Duodenal mucosa (tissue), 2 donors: Measurements from ENCODE around the gene TSHB.

Experiments used
- H3K27ac ChIP-seq: one replicate; pipeline ENCODE4 v1.7.0; 2013; ENCODE audit warnings: low read depth, low read length
- H3K27me3 ChIP-seq, 2 donors: one replicate each; pipeline ENCODE4 v1.7.0; 2013; ENCODE audit warnings: low read length in 2 of 2, control low read depth in 1 of 2; ENCODE audit not compliant: insufficient read depth in 2 of 2, control insufficient read depth in 1 of 2
- H3K36me3 ChIP-seq, 2 donors: one replicate each; pipeline ENCODE4 v1.7.0; 2013; ENCODE audit warnings: low read length in 2 of 2, control low read depth in 1 of 2; ENCODE audit not compliant: insufficient read depth in 2 of 2, control insufficient read depth in 1 of 2
- H3K4me1 ChIP-seq, 2 donors: one replicate each; pipeline ENCODE4 v1.7.0; 2013; ENCODE audit warnings: low read length in 2 of 2, control low read depth in 1 of 2; ENCODE audit not compliant: insufficient read depth in 2 of 2, control insufficient read depth in 1 of 2
- H3K4me3 ChIP-seq, 2 donors: one replicate each; pipeline ENCODE4 v1.7.0; 2013; ENCODE audit warnings: low read length in 2 of 2, low read depth in 1 of 2
- H3K9ac ChIP-seq, 2 donors: one replicate each; pipeline ENCODE4 v1.7.0; 2013; ENCODE audit warnings: low read length in 2 of 2, low read depth in 1 of 2
- H3K9me3 ChIP-seq, 2 donors: one replicate each; pipeline ENCODE4 v1.7.0; 2013; ENCODE audit warnings: low read length in 2 of 2, control low read depth in 1 of 2; ENCODE audit not compliant: control insufficient read depth in 1 of 2

The TSHB gene

GRCh38 chr1:115021145-115021544, 8.5 kb upstream of the TSHB start:
- no peak overlapping the region for H3K9ac ChIP-seq
- no peaks in the 10 kb centered on the region for H3K36me3 ChIP-seq
- no peaks in the 10 kb centered on the region for H3K4me1 ChIP-seq
- no peaks in the 10 kb centered on the region for H3K27me3 ChIP-seq
- H3K27ac ChIP-seq: no peak overlapping the region
- no peak overlapping the region for H3K4me3 ChIP-seq
- H3K9me3 ChIP-seq: no peaks in the 10 kb centered on the region

- Histone ChIP-seq H3K27me3 (no peaks in the 10 kb centered on the region), H3K27ac (no peak overlapping the region), H3K9ac (no peak overlapping the region), H3K36me3 (no peaks in the 10 kb centered on the region), H3K9me3 (no peaks in the 10 kb centered on the region), H3K4me3 (no peak overlapping the region), H3K4me1 (no peaks in the 10 kb centered on the region)
Observed at GRCh38 chr1:115023593-115023992, 6.0 kb upstream of the TSHB start.

GRCh38 chr1:115031595-115031994, 2.0 kb downstream of the TSHB start:
- no peak overlapping the region for H3K27ac ChIP-seq
- H3K4me3 ChIP-seq: no peak overlapping the region
- no peaks in the 10 kb centered on the region for H3K36me3 ChIP-seq
- H3K4me1 ChIP-seq: peaks cover 0 to 1% of the 10 kb centered on the region in 2 donors
- no peaks in the 10 kb centered on the region for H3K27me3 ChIP-seq
- H3K9me3 ChIP-seq: no peaks in the 10 kb centered on the region
- no peak overlapping the region for H3K9ac ChIP-seq

GRCh38 chr1:115035652-115036051, 6.0 kb downstream of the TSHB start:
- H3K27ac ChIP-seq: no peak overlapping the region
- H3K4me1 ChIP-seq: peaks cover 0 to 11% of the 10 kb centered on the region in 2 donors
- no peaks in the 10 kb centered on the region for H3K9me3 ChIP-seq

GRCh38 chr1:115036814-115037507, 7.3 kb downstream of the TSHB start:
- H3K36me3 ChIP-seq: no peaks in the 10 kb centered on the region
- peaks cover 0 to 11% of the 10 kb centered on the region in 2 donors for H3K4me1 ChIP-seq
- H3K4me3 ChIP-seq: no peak overlapping the region
- no peaks in the 10 kb centered on the region for H3K9me3 ChIP-seq
- no peak overlapping the region for H3K27ac ChIP-seq
- no peak overlapping the region for H3K9ac ChIP-seq
- no peaks in the 10 kb centered on the region for H3K27me3 ChIP-seq

More at GRCh38 chr1:115035652-115036051, 6.0 kb downstream of the TSHB start:
- Histone ChIP-seq H3K4me3 (no peak overlapping the region), H3K36me3 (no peaks in the 10 kb centered on the region), H3K9ac (no peak overlapping the region), H3K27me3 (no peaks in the 10 kb centered on the region)

- H3K27me3 ChIP-seq: no peaks in the 10 kb centered on the region
Observed at GRCh38 chr1:115040501-115040900, 10.9 kb downstream of the TSHB start.

GRCh38 chr1:115041654-115042053, 12.0 kb downstream of the TSHB start:
- no peak overlapping the region for H3K4me3 ChIP-seq
- no peaks in the 10 kb centered on the region for H3K9me3 ChIP-seq
- H3K27me3 ChIP-seq: no peaks in the 10 kb centered on the region
- H3K27ac ChIP-seq: no peak overlapping the region
- peaks cover 0 to 9% of the 10 kb centered on the region in 2 donors for H3K4me1 ChIP-seq
- no peaks in the 10 kb centered on the region for H3K36me3 ChIP-seq
- no peak overlapping the region for H3K9ac ChIP-seq

More at GRCh38 chr1:115040501-115040900, 10.9 kb downstream of the TSHB start:
- peaks cover 0 to 11% of the 10 kb centered on the region in 2 donors for H3K4me1 ChIP-seq
- no peak overlapping the region for H3K9ac ChIP-seq
- H3K4me3 ChIP-seq: no peak overlapping the region
- H3K9me3 ChIP-seq: no peaks in the 10 kb centered on the region
- H3K27ac ChIP-seq: no peak overlapping the region
- H3K36me3 ChIP-seq: no peaks in the 10 kb centered on the region

- no peak overlapping the region for H3K27ac ChIP-seq
- H3K4me1 ChIP-seq: no peaks in the 10 kb centered on the region
- H3K36me3 ChIP-seq: no peaks in the 10 kb centered on the region
- H3K9me3 ChIP-seq: no peaks in the 10 kb centered on the region
- H3K27me3 ChIP-seq: no peaks in the 10 kb centered on the region
- H3K4me3 ChIP-seq: no peak overlapping the region
- no peak overlapping the region for H3K9ac ChIP-seq
Observed at GRCh38 chr1:115046751-115047150, 17.1 kb downstream of the TSHB start.

- H3K4me1 ChIP-seq: no peaks in the 10 kb centered on the region
- H3K27ac ChIP-seq: no peak overlapping the region
- H3K27me3 ChIP-seq: no peaks in the 10 kb centered on the region
- H3K9ac ChIP-seq: no peak overlapping the region
- no peaks in the 10 kb centered on the region for H3K36me3 ChIP-seq
- H3K9me3 ChIP-seq: no peaks in the 10 kb centered on the region
- H3K4me3 ChIP-seq: no peak overlapping the region
Observed at GRCh38 chr1:115051850-115052249, 22.2 kb downstream of the TSHB start.

- Histone ChIP-seq H3K4me1 (no peaks in the 10 kb centered on the region), H3K27me3 (no peaks in the 10 kb centered on the region), H3K9me3 (no peaks in the 10 kb centered on the region), H3K4me3 (no peak overlapping the region), H3K27ac (no peak overlapping the region), H3K36me3 (no peaks in the 10 kb centered on the region), H3K9ac (no peak overlapping the region)
Observed at GRCh38 chr1:115052454-115053083, 22.9 kb downstream of the TSHB start.
